H1 (cell line): ENCODE data around the gene TNS4. TPM values are rescaled to one million over a fixed set of nuclear protein-coding genes. Genes with fewer than 3 reads are reported as not detected.

Experiments
- CTCF ChIA-PET: fragments of 300-600 bp; sonication (Branson Sonifier 250); formaldehyde crosslinking; loops from one replicate; lab custom pipeline; 2021; ENCODE audit not compliant: partially characterized antibody; lab: Charles Lee
- POLR2A ChIA-PET: fragments of 300-600 bp; sonication (Branson Sonifier 250); formaldehyde crosslinking; loops from one replicate; lab custom pipeline; 2021; ENCODE audit warnings: inconsistent platforms; ENCODE audit not compliant: partially characterized antibody; lab: Charles Lee
- DNase-seq, 2 experiments: peaks; one replicate each; pipeline versions ENCODE4 v3.0.0 to v3.0.0-alpha.2; 2010 to 2022; ENCODE audit warnings: low spot score in 2 of 2, low read depth in 1 of 2, mixed read lengths in 1 of 2
- FAIRE-seq: peaks from 2 replicates; lab custom pipeline; 2011; peaks lifted over from hg19 to GRCh38; lab: Jason Lieb, UNC
- H2AFZ ChIP-seq: 2 replicates; pipeline ENCODE4 v1.8.1; 2012; ENCODE audit warnings: low read length, inconsistent platforms
- H2AK5ac ChIP-seq: 2 replicates; pipeline ENCODE4 v1.6.1; 2013; ENCODE audit warnings: low read depth, low read length
- H2BK120ac ChIP-seq: replicated peaks from 2 replicates; pipeline ENCODE3; 2013; ENCODE audit warnings: low read depth, low read length, inconsistent platforms
- H2BK12ac ChIP-seq: 2 replicates; pipeline ENCODE4 v1.6.1; 2013; ENCODE audit warnings: low read depth, low read length
- H2BK15ac ChIP-seq: 2 replicates; pipeline ENCODE4 v1.6.1; 2013; ENCODE audit warnings: low read length
- H2BK20ac ChIP-seq: 2 replicates; pipeline ENCODE4 v1.6.1; 2013; ENCODE audit warnings: low read length
- H2BK5ac ChIP-seq: 2 replicates; pipeline ENCODE4 v1.6.1; 2013; ENCODE audit warnings: low read depth, low read length
- H3K14ac ChIP-seq: 2 replicates; pipeline ENCODE4 v1.6.1; 2013; ENCODE audit warnings: inconsistent platforms; ENCODE audit not compliant: insufficient read length
- H3K18ac ChIP-seq: 2 replicates; pipeline ENCODE4 v1.6.1; 2013; ENCODE audit warnings: low read length; ENCODE audit errors: extremely low read depth
- H3K23ac ChIP-seq: 2 replicates; pipeline ENCODE4 v1.6.1; 2013; ENCODE audit warnings: inconsistent platforms; ENCODE audit not compliant: insufficient read length
- H3K23me2 ChIP-seq: 2 replicates; pipeline ENCODE4 v1.6.1; 2013; ENCODE audit warnings: low read depth, low read length
- H3K27ac ChIP-seq: 2 replicates; pipeline ENCODE4 v1.6.1; 2011; ENCODE audit warnings: low read depth, low read length, inconsistent platforms
- H3K27me3 ChIP-seq, 4 experiments: replicated peaks in 1 of 4; 1 replicate in 1 of 4; 2 replicates in 3 of 4; pipeline versions ENCODE4 v1.6.1 to v1.8.1; 2011 to 2013; ENCODE audit warnings: low read length in 3 of 4, mild to moderate bottlenecking in 3 of 4, inconsistent platforms in 2 of 4, mixed read lengths in 2 of 4, moderate library complexity in 1 of 4; ENCODE audit not compliant: control insufficient read depth in 3 of 4, insufficient read depth in 3 of 4; ENCODE audit errors: extremely low read depth in 1 of 4
- H3K36me3 ChIP-seq, 4 experiments: 2 replicates each; pipeline versions ENCODE4 v1.6.1 to v1.8.1; 2011 to 2013; ENCODE audit warnings: mild to moderate bottlenecking in 4 of 4, low read length in 3 of 4, moderate library complexity in 2 of 4, control low read depth in 1 of 4, inconsistent platforms in 1 of 4; ENCODE audit not compliant: insufficient read depth in 4 of 4, control insufficient read depth in 2 of 4
- H3K4ac ChIP-seq: replicated peaks from 2 replicates; pipeline ENCODE3; 2013; ENCODE audit warnings: low read length, low read depth, mixed read lengths, inconsistent platforms; ENCODE audit not compliant: insufficient read length
- H3K4me1 ChIP-seq, 4 experiments: replicated peaks in 1 of 4; 1 replicate in 1 of 4; 2 replicates in 3 of 4; pipeline versions ENCODE4 v1.6.1 to v1.8.1; 2011 to 2013; ENCODE audit warnings: low read length in 3 of 4, inconsistent platforms in 2 of 4, mixed read lengths in 1 of 4; ENCODE audit not compliant: insufficient read depth in 4 of 4, control insufficient read depth in 3 of 4
- H3K4me2 ChIP-seq, 2 experiments: 2 replicates each; pipeline versions ENCODE4 v1.6.1 to v1.8.1; 2011 to 2013; ENCODE audit warnings: low read depth in 2 of 2, low read length in 2 of 2, control low read depth in 1 of 2, inconsistent platforms in 1 of 2, mild to moderate bottlenecking in 1 of 2; ENCODE audit not compliant: insufficient read depth in 1 of 2
- H3K4me3 ChIP-seq, 4 experiments: fragments of 200-600, 300-600 bp in 1 of 4; sonication (generic), shearing (Covaris generic), sonication (Bioruptor Twin) in 1 of 4; 2 replicates each; pipeline versions ENCODE4 v1.5.1 to v1.8.1; 2011 to 2016; ENCODE audit warnings: low read length in 4 of 4, low read depth in 3 of 4, control low read depth in 2 of 4, inconsistent platforms in 2 of 4, mild to moderate bottlenecking in 2 of 4, mixed read lengths in 1 of 4, moderate library complexity in 1 of 4; ENCODE audit not compliant: insufficient read depth in 2 of 4; ENCODE audit errors: extremely low read depth in 1 of 4
- H3K56ac ChIP-seq: replicated peaks from 2 replicates; pipeline ENCODE3; 2013; ENCODE audit warnings: low read depth, mild to moderate bottlenecking, mixed read lengths, low read length, inconsistent platforms; ENCODE audit not compliant: insufficient read length
- H3K79me1 ChIP-seq: 2 replicates; pipeline ENCODE4 v1.6.1; 2013; ENCODE audit warnings: low read depth, low read length, control low read depth
- H3K79me2 ChIP-seq, 2 experiments: 2 replicates each; pipeline versions ENCODE4 v1.6.1 to v1.8.1; 2012 to 2013; ENCODE audit warnings: low read length in 2 of 2, mild to moderate bottlenecking in 2 of 2, inconsistent platforms in 1 of 2; ENCODE audit not compliant: insufficient read depth in 2 of 2, control insufficient read depth in 1 of 2
- H3K9ac ChIP-seq, 4 experiments: replicated peaks in 1 of 4; 1 replicate in 1 of 4; 2 replicates in 3 of 4; pipeline versions ENCODE4 v1.6.1 to v1.8.1; 2011 to 2013; ENCODE audit warnings: low read depth in 3 of 4, low read length in 3 of 4, control low read depth in 2 of 4, mild to moderate bottlenecking in 2 of 4, moderate library complexity in 2 of 4, inconsistent platforms in 1 of 4; ENCODE audit errors: extremely low read depth in 1 of 4
- H3K9me3 ChIP-seq, 2 experiments: 2 replicates each; pipeline versions ENCODE4 v1.6.1 to v1.8.1; 2012 to 2013; ENCODE audit warnings: mild to moderate bottlenecking in 2 of 2, moderate library complexity in 2 of 2, control low read depth in 1 of 2, inconsistent platforms in 1 of 2, low read depth in 1 of 2, low read length in 1 of 2, mixed read lengths in 1 of 2; ENCODE audit not compliant: insufficient read depth in 2 of 2
- H4K20me1 ChIP-seq, 2 experiments: replicated peaks in 1 of 2; 2 replicates each; pipeline versions ENCODE3 to v1.8.1; 2011 to 2013; ENCODE audit warnings: inconsistent platforms in 2 of 2, low read length in 2 of 2, mild to moderate bottlenecking in 1 of 2; ENCODE audit not compliant: insufficient read depth in 2 of 2, control insufficient read depth in 1 of 2
- H4K5ac ChIP-seq: 2 replicates; pipeline ENCODE4 v1.6.1; 2013; ENCODE audit warnings: low read length, low read depth, mixed read lengths, inconsistent platforms; ENCODE audit not compliant: insufficient read length
- H4K8ac ChIP-seq: 2 replicates; pipeline ENCODE4 v1.8.0; 2013; ENCODE audit warnings: mild to moderate bottlenecking, moderate library complexity, low read length, inconsistent platforms; ENCODE audit not compliant: insufficient read depth; ENCODE audit errors: extremely low read depth
- H4K91ac ChIP-seq: replicated peaks from 2 replicates; pipeline ENCODE3; 2013; ENCODE audit warnings: low read length, mixed read lengths, inconsistent platforms; ENCODE audit not compliant: insufficient read length
- CHD1 ChIP-seq: IDR thresholded peaks from 2 replicates; pipeline ENCODE4 v1.6.1; 2012; ENCODE audit warnings: low read depth, low read length, improper control_type of control experiment
- CHD2 ChIP-seq: IDR thresholded peaks from 2 replicates; pipeline ENCODE4 v1.6.1; 2012; ENCODE audit warnings: low read length, improper control_type of control experiment
- FOSL1 ChIP-seq: IDR thresholded peaks from 2 replicates; pipeline ENCODE4 v1.6.1; 2011; ENCODE audit warnings: mild to moderate bottlenecking, low read depth, low read length, moderate library complexity; ENCODE audit not compliant: insufficient read depth
- JUN ChIP-seq: IDR thresholded peaks from 2 replicates; pipeline ENCODE4 v1.6.1; 2011; ENCODE audit warnings: low read depth, mild to moderate bottlenecking, improper control_type of control experiment, low read length
- MAX ChIP-seq: IDR thresholded peaks from 2 replicates; pipeline ENCODE4 v1.6.1; 2012; ENCODE audit warnings: inconsistent platforms
- NRF1 ChIP-seq: IDR thresholded peaks from 2 replicates; pipeline ENCODE4 v1.6.1; 2011; ENCODE audit warnings: mild to moderate bottlenecking, low read depth, low read length, improper control_type of control experiment
- PHF8 ChIP-seq: fragments of 200-600 bp; sonication (generic); conservative IDR thresholded peaks from 2 replicates; pipeline ENCODE4 v1.7.1; 2012; ENCODE audit warnings: low read depth, mild to moderate bottlenecking, inconsistent platforms, low read length, moderate library complexity
- POLR2A ChIP-seq, 2 experiments: IDR thresholded peaks; 1 replicate in 1 of 2; 2 replicates in 1 of 2; pipeline ENCODE4 v1.6.1; 2011; ENCODE audit warnings: low read depth in 2 of 2, low read length in 2 of 2, mild to moderate bottlenecking in 2 of 2; ENCODE audit errors: control extremely low read depth in 1 of 2
- POLR2AphosphoS5 ChIP-seq: IDR thresholded peaks from 2 replicates; pipeline ENCODE4 v1.6.1; 2011; ENCODE audit warnings: low read depth, low read length
- SIX5 ChIP-seq: IDR thresholded peaks from 2 replicates; pipeline ENCODE4 v1.6.1; 2011; ENCODE audit warnings: mild to moderate bottlenecking, low read depth, low read length
- WGBS, 2 experiments: shearing (Covaris generic) in 1 of 2; methylation state at CpG; one replicate each; pipeline versions ENCODE4 v1.1.6 to v1.1.7; 2013 to 2015; ENCODE audit warnings: low lambda C conversion rate in 2 of 2, mixed read lengths in 2 of 2, inconsistent platforms in 1 of 2, low coverage in 1 of 2, missing lambda C conversion rate in 1 of 2; ENCODE audit not compliant: insufficient replicate concordance in 2 of 2, insufficient coverage in 1 of 2, insufficient read length in 1 of 2; ENCODE audit errors: extremely low coverage in 1 of 2, missing lambda C conversion rate in 1 of 2; 5-methylcytosine and 5-hydroxymethylcytosine counted together
- polyA plus RNA-seq, 7 experiments: library from polyadenylated mRNA; depleted of rRNA in 3 of 7; stranded (reverse) in 5 of 7; unstranded in 2 of 7; fragments of >200 nt in 5 of 7; fragments of 200-250 nt in 2 of 7; gene quantifications; 1 replicate in 5 of 7; 2 replicates in 1 of 7; 4 replicates in 1 of 7; pipeline versions ENCODE4 v1.2.1 to v1.2.3, GENCODE V29; 2011 to 2013; ENCODE audit warnings: missing spikeins in 2 of 7, mixed read lengths in 2 of 7
- total RNA-seq: library from RNA; stranded (reverse); fragmentation: NEBNext Ultra II Directional; extraction: Animal tissue kit (Norgen Biotek cat#: 25700); gene quantifications from 2 replicates; pipeline ENCODE4 v1.2.1, GENCODE V29; 2021

Gene TNS4
- total and polyA plus RNA-seq, 2 of the 8 experiments (the other 6 are each of a cell fraction or from before 2014, with no cell fraction given) = 0.20 to 0.21 TPM

GRCh38 chr17:40436636-40437035, 64.8 kb downstream of the TNS4 start:
- Histone ChIP-seq H2BK12ac (no peak overlapping the region), H3K14ac (no peak overlapping the region)

More at GRCh38 chr17:40436636-40437035, 64.8 kb downstream of the TNS4 start:
- no peak overlapping the region for H4K91ac ChIP-seq
- H3K27me3 ChIP-seq = no peaks in the 10 kb centered on the region
- POLR2A ChIA-PET = interaction anchor here (1.3 kb wide), 1 partner anchor 19 kb away, joined by 5 read pairs; the partner anchor contains the start of gene TOP2A
- no peak overlapping the region for H3K4me2 ChIP-seq
- no peak overlapping the region for H2BK20ac ChIP-seq
- H3K27ac ChIP-seq = no peak overlapping the region
- peaks cover 0 to 3% (median 2%) of the 10 kb centered on the region in 4 experiments; a peak in 4 of 7 replicates for H3K4me1 ChIP-seq
- no peak for DNase-seq
- no peaks in the 10 kb centered on the region for H3K36me3 ChIP-seq
- H2BK5ac ChIP-seq = no peak overlapping the region
- FAIRE-seq = no peak
- no peak overlapping the region for H3K9ac ChIP-seq
- H3K23me2 ChIP-seq = no peaks in the 10 kb centered on the region; the same call in 1 of the 2 replicates
- no peaks in the 10 kb centered on the region for H3K9me3 ChIP-seq
- no peak overlapping the region for H2BK15ac ChIP-seq
- H4K20me1 ChIP-seq = no peaks in the 10 kb centered on the region
- no peaks in the 10 kb centered on the region for H3K79me1 ChIP-seq
- H4K8ac ChIP-seq = no peak overlapping the region
- H3K23ac ChIP-seq = no peak overlapping the region
- CTCF ChIA-PET = interaction anchor here (0.9 to 28.2 kb wide), 7 partner anchors 16 to 128 kb away, joined by 3 to 739 read pairs (median 3); partner anchors contain the start of gene CCR7
- H3K56ac ChIP-seq = no peak overlapping the region
- 80% methylated on average over 5 of the region's 5 CpGs; no CpG with 5 or more reads in 1 of the 2 experiments for WGBS, 2 experiments
- no peak overlapping the region for H3K18ac ChIP-seq
- no peak overlapping the region for H4K5ac ChIP-seq
- H2AFZ ChIP-seq = no peak overlapping the region
- H3K79me2 ChIP-seq = no peaks in the 10 kb centered on the region
- H3K4me3 ChIP-seq = no peak overlapping the region
- no peak overlapping the region for H2BK120ac ChIP-seq
- TF ChIP-seq JUN (no peak), PHF8 (no peak), FOSL1 (no peak), CHD2 (no peak), POLR2AphosphoS5 (no peak), CHD1 (no peak), MAX (no peak), POLR2A (IDR thresholded peaks at IDR 0.05; ENCODE audit: control extremely low read depth in 1 of 2, low read depth in 2 of 2, low read length in 2 of 2) (no peak), SIX5 (no peak), NRF1 (no peak)
- H2AK5ac ChIP-seq = no peak overlapping the region
- H3K4ac ChIP-seq = no peak overlapping the region
